ENCODE data around the gene IFFO2.

Gene IFFO2

DNA sequence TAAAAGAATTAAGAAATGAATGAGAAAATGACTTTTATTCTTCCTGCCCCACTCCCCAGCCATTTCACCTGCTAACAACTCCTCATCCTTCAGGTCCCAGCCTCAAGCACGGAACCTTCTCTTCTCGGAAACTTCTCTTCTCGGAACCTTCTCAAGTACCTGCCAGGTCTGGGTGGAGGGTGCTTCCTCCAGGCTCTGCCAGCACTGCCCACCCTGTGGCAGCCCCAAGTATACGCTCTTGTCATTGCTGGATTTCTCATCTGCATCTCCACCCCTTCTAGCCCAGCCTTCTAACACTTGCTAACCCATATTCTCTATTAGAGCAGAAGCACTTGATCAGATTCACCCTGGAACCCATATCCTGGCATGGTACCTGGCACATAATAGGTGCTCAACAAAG lies 3.9 kb upstream of the IFFO2 start:
- DNase-seq (ENCODE audit: low read depth), result no peak
- TF ChIP-seq, protein P1, sequence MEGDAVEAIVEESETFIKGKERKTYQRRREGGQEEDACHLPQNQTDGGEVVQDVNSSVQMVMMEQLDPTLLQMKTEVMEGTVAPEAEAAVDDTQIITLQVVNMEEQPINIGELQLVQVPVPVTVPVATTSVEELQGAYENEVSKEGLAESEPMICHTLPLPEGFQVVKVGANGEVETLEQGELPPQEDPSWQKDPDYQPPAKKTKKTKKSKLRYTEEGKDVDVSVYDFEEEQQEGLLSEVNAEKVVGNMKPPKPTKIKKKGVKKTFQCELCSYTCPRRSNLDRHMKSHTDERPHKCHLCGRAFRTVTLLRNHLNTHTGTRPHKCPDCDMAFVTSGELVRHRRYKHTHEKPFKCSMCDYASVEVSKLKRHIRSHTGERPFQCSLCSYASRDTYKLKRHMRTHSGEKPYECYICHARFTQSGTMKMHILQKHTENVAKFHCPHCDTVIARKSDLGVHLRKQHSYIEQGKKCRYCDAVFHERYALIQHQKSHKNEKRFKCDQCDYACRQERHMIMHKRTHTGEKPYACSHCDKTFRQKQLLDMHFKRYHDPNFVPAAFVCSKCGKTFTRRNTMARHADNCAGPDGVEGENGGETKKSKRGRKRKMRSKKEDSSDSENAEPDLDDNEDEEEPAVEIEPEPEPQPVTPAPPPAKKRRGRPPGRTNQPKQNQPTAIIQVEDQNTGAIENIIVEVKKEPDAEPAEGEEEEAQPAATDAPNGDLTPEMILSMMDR (IDR thresholded peaks at IDR 0.05; ENCODE audit: control insufficient read depth, insufficient read depth, low read depth, low read length, missing control alignments), result no peak
- H3K4me3 ChIP-seq (ENCODE audit: control insufficient read depth, low read depth, low read length), result no peak overlapping the region

DNA sequence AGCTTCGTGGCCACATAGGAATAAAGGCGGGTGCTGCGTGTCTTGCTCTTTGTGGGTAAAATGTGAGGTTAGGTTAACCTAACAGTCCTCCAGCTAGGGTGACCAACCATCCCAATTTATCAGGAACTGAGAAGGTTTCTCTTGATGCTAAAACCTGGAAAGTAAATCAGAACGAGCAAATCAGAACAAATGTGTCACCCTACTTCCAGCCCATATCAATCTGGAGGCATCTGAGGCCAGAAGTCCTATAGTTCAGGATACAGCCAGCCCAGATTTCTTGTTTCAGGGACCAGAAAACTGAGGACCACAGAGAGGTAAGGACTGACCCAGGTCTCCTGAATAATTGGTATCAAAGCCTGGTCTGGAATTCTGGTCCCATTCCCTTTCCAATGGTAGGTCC lies 3.1 kb upstream of the IFFO2 start:
- no peak overlapping the region for H3K4me3 ChIP-seq (ENCODE audit: control insufficient read depth, low read depth, low read length)
- TF ChIP-seq, protein P1 (IDR thresholded peaks at IDR 0.05; ENCODE audit: control insufficient read depth, insufficient read depth, low read depth, low read length, missing control alignments), result no peak
- DNase-seq (ENCODE audit: low read depth), result no peak

DNA sequence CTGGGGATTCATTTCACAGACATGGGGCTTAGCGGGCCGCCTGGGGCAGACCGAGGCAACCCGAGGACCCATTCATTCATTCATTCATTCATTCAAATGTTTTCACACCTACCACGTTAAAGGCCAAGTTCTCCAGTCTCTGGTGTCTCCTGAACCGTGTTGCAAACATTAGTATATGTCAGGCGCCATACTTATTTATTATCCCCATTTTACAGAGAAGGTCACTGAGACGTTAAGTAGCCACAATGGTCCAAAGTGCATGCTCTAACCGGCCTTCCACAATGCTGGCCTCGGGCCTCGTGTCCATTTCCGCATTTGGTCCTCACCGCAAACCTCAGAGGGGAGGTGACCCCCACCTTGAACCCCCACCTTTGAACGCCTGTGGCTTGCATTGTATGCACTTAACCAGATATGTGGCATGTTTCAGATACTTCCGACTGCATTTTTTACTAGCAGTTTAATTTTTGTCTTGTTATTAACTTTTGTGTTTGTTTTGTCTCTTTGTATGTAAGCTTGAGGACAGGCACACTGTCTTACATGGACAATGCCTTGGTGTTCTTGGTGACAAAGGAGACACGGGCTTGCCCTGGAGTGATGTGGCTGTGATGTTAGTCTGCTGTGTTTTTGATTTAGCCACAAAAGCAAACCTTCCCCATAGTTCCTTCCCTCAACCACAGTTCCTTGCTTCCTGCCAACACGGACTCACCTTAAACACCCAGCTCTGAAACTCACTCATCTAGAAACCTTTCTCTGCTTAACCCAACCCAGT lies 1.2 kb upstream of the IFFO2 start:
- H3K4me3 ChIP-seq (ENCODE audit: control insufficient read depth, low read depth, low read length), result peak overlapping the region; percentile 78
- DNase-seq (ENCODE audit: low read depth), result no peak
- TF ChIP-seq, protein P1 (IDR thresholded peaks at IDR 0.05; ENCODE audit: control insufficient read depth, insufficient read depth, low read depth, low read length, missing control alignments), result no peak

DNA sequence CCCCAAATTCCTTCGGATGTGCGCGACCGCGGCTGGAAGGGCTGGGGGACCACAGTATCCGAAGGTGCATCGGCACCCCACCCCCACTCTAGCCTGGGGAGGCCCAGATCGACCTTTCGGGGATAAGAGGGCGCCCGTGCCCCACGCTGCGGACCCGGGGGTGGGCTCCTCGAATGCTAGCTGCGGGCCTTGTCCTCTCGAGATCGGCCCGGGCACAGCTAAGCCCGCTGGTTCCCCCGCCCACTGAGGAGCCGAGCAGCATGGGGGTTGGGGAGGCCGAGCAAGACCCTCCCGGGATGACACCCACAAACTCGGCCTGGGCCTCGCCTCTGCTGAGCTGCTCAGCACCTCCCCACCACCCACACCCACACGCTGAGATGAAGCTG lies 653 bp upstream of the IFFO2 start:
- no peak for DNase-seq (ENCODE audit: low read depth)
- peak overlapping the region; percentile 78 for H3K4me3 ChIP-seq (ENCODE audit: control insufficient read depth, low read depth, low read length)
- TF ChIP-seq, protein P1 (IDR thresholded peaks at IDR 0.05; ENCODE audit: control insufficient read depth, insufficient read depth, low read depth, low read length, missing control alignments), result no peak

DNA sequence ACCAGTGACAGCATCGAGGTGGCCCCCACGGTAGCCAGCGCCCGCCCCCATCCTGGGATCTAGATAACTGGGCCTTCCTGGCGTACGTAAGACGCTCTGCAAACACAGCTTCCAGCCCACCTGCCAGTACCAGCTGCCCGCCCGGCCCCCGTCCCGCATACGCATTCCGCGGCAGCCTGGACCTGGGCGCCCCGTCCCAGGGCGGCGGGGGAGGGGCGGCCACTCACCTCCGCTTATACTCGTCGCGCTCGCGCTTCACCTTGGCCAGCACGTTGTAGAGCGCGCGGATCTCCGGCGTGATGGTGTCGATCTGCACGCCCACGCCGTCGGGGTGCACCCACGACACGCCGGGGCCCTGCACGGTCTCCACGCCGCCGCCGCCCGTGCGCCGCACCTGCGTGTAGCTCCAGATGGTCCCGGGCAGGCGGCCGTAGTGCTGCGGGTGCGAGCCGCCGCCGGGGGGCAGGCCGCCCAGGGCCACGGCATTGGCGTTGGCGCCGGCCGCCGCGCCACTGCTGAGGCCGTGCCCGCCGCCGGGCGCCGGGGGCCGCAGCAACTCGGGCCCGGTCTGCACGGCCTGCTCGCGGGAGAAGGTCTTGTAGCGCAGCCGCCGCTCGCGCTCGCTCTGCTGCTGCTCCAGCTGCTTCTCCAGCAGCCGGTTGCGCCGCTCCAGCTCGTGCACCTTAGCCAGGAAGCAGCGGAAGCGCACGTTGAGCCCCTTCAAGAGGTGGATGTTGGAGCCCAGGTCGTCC lies 859 bp downstream of the IFFO2 start:
- peak overlapping the region; percentile 65 for H3K4me3 ChIP-seq (ENCODE audit: control insufficient read depth, low read depth, low read length)
- DNase-seq (ENCODE audit: low read depth), result no peak
- TF ChIP-seq, protein P1 (IDR thresholded peaks at IDR 0.05; ENCODE audit: control insufficient read depth, insufficient read depth, low read depth, low read length, missing control alignments), result no peak

DNA sequence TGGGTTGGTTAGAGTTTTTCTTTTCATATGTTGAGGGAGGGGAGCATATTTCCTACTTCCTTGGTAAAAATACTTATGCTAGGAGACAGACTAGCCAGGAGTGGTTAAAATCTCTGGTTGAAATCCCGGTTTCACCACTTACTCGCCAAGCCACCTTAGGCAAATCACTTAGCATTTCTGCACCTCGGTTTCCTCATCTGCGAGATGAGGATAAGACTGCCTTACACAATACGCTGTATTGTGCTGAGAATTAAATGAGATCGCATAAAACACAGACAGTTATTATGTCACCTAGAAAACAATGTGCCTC lies 1.4 kb downstream of the IFFO2 start:
- peak overlapping the region; percentile 65 for H3K4me3 ChIP-seq (ENCODE audit: control insufficient read depth, low read depth, low read length)
- no peak for DNase-seq (ENCODE audit: low read depth)
- TF ChIP-seq, protein P1 (IDR thresholded peaks at IDR 0.05; ENCODE audit: control insufficient read depth, insufficient read depth, low read depth, low read length, missing control alignments), result no peak
